ENCODE measurements around the gene HS3ST5. TPM values are rescaled to one million over a fixed set of nuclear protein-coding genes. Genes with fewer than 3 reads are reported as not detected.

The HS3ST5 gene
- total and polyA plus RNA-seq, 4 donors = not detected

GRCh38 chr6:114292431-114292830 lies 50.4 kb downstream of the HS3ST5 start:
- no peak for TF ChIP-seq JUND (IDR thresholded peaks at IDR 0.05)
- no peak for TF ChIP-seq HNF4A (conservative IDR thresholded peaks at IDR 0.05)
- TF ChIP-seq ZBTB33 (IDR thresholded peaks at IDR 0.05) = no peak
- TF ChIP-seq EGR1 (IDR thresholded peaks at IDR 0.05; ENCODE audit: low read depth in 2 of 2) = no peak
- TF ChIP-seq SP1 (IDR thresholded peaks at IDR 0.05) = no peak
- TF ChIP-seq CTCF (IDR thresholded peaks at IDR 0.05; ENCODE audit: low read depth, low read length, missing input control) = no peak
- TF ChIP-seq RXRA (IDR thresholded peaks at IDR 0.05) = no peak
- TF ChIP-seq FOXA2 (IDR thresholded peaks at IDR 0.05) = no peak
- TF ChIP-seq REST (IDR thresholded peaks at IDR 0.05) = no peak
- TF ChIP-seq GABPA (IDR thresholded peaks at IDR 0.05 in 1 of 2, conservative IDR thresholded peaks at IDR 0.05 in 1 of 2) = no peak
- no peak for TF ChIP-seq RAD21 (IDR thresholded peaks at IDR 0.05)
- no peak for TF ChIP-seq NR2F2 (IDR thresholded peaks at IDR 0.05)
- no peak for TF ChIP-seq FOXA1 (IDR thresholded peaks at IDR 0.05)
- no peak for TF ChIP-seq ATF3 (IDR thresholded peaks at IDR 0.05)
- H3K9ac ChIP-seq (ENCODE audit: low read depth in 1 of 2, low read length in 2 of 2) = no peak overlapping the region
- H3K4me1 ChIP-seq (ENCODE audit: control insufficient read depth in 4 of 4, insufficient read depth in 4 of 4, low read length in 3 of 4) = no peaks in the 10 kb centered on the region
- H3K4me3 ChIP-seq (ENCODE audit: low read depth in 1 of 3, low read length in 3 of 3) = no peak overlapping the region
- no peak overlapping the region for H3K27ac ChIP-seq (ENCODE audit: low read depth in 1 of 2, low read length in 2 of 2)
- no peaks in the 10 kb centered on the region for H3K36me3 ChIP-seq (ENCODE audit: control insufficient read depth in 4 of 4, insufficient read depth in 3 of 4, low read depth in 1 of 4, low read length in 3 of 4)
- no peak for DNase-seq (ENCODE audit: low spot score)
- 94% methylated on average over 1 of the region's 1 CpG for WGBS
- no peaks in the 10 kb centered on the region for H3K9me3 ChIP-seq (ENCODE audit: control insufficient read depth in 4 of 4, low read length in 3 of 4)
- H3K27me3 ChIP-seq (ENCODE audit: control insufficient read depth in 4 of 4, insufficient read depth in 4 of 4, low read length in 3 of 4) = peaks cover 0 to 5% (median 0%) of the 10 kb centered on the region in 4 donors

- DNase-seq (ENCODE audit: low spot score) = no peak
- no peaks in the 10 kb centered on the region for H3K4me1 ChIP-seq (ENCODE audit: control insufficient read depth in 4 of 4, insufficient read depth in 4 of 4, low read length in 3 of 4)
- WGBS = 73% methylated on average over 2 of the region's 2 CpGs
- no peak overlapping the region for H3K4me3 ChIP-seq (ENCODE audit: low read depth in 1 of 3, low read length in 3 of 3)
- H3K36me3 ChIP-seq (ENCODE audit: control insufficient read depth in 4 of 4, insufficient read depth in 3 of 4, low read depth in 1 of 4, low read length in 3 of 4) = no peaks in the 10 kb centered on the region
- H3K27ac ChIP-seq (ENCODE audit: low read depth in 1 of 2, low read length in 2 of 2) = no peak overlapping the region
- H3K9me3 ChIP-seq (ENCODE audit: control insufficient read depth in 4 of 4, low read length in 3 of 4) = no peaks in the 10 kb centered on the region
- H3K27me3 ChIP-seq (ENCODE audit: control insufficient read depth in 4 of 4, insufficient read depth in 4 of 4, low read length in 3 of 4) = peaks cover 0 to 5% (median 0%) of the 10 kb centered on the region in 4 donors
- no peak overlapping the region for H3K9ac ChIP-seq (ENCODE audit: low read depth in 1 of 2, low read length in 2 of 2)
- TF ChIP-seq HNF4G (IDR thresholded peaks at IDR 0.05) (no peak), EGR1 (IDR thresholded peaks at IDR 0.05; ENCODE audit: low read depth in 2 of 2) (no peak), FOXA1 (IDR thresholded peaks at IDR 0.05) (no peak), RAD21 (IDR thresholded peaks at IDR 0.05) (no peak), TAF1 (conservative IDR thresholded peaks at IDR 0.05) (no peak), SP1 (IDR thresholded peaks at IDR 0.05) (no peak), FOXA2 (IDR thresholded peaks at IDR 0.05) (no peak), CTCF (IDR thresholded peaks at IDR 0.05; ENCODE audit: low read depth, low read length, missing input control) (no peak), HNF4A (conservative IDR thresholded peaks at IDR 0.05) (no peak), JUND (IDR thresholded peaks at IDR 0.05) (no peak), NR2F2 (IDR thresholded peaks at IDR 0.05) (no peak), ZBTB33 (IDR thresholded peaks at IDR 0.05) (no peak), MAX (IDR thresholded peaks at IDR 0.05) (no peak), YY1 (IDR thresholded peaks at IDR 0.05) (no peak), ATF3 (IDR thresholded peaks at IDR 0.05) (no peak), GABPA (IDR thresholded peaks at IDR 0.05 in 1 of 2, conservative IDR thresholded peaks at IDR 0.05 in 1 of 2) (no peak), RXRA (IDR thresholded peaks at IDR 0.05) (no peak)
These were observed 51.4 kb downstream of the HS3ST5 start for GRCh38 chr6:114291428-114291827.
